ENCODE measurements around the gene HPX.

The HPX gene

GRCh38 chr11:6440906-6441358 is at the start of gene HPX:
Gene HPX, minus strand, starts transcription at chr11:6440987. Its CDS starts 24 bp downstream, at chr11:6440963.
- no peak for DNase-seq
- in situ Hi-C loops (cut with HindIII; ENCODE audit: low pct_ligation_motif_present, low pct_unique_long_range_greater_than_20kb, low sequenced_read_pairs), result no loop called here

DNA sequence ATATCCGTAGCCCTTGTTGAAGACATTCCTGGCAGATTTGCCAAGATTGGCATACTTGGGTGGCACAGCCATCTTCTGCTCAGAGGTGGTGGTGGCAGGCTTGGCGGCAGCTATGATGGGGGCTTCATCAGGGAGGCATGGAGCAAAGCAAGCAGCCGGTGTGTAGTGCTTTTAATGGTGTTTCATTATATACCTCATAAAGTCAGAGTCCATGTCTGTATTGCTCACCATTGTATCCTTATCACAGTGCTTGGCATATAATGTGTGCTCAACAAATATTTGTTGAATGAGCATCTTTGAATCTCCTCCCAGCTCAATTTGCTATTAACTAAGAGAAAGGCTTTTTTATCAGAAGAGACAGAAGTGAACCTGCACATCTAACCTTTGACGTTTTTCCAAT is 48.5 kb upstream of the HPX start:
- in situ Hi-C loops (cut with HindIII; ENCODE audit: low pct_ligation_motif_present, low pct_unique_long_range_greater_than_20kb, low sequenced_read_pairs), result no loop called here
- no peak for DNase-seq

GRCh38 chr11:6488821-6489220 is 48.0 kb upstream of the HPX start:
- DNase-seq, result no peak
- in situ Hi-C loops (cut with HindIII; ENCODE audit: low pct_ligation_motif_present, low pct_unique_long_range_greater_than_20kb, low sequenced_read_pairs), result no loop called here

GRCh38 chr11:6488342-6488741 is 47.6 kb upstream of the HPX start:
- in situ Hi-C loops (cut with HindIII; ENCODE audit: low pct_ligation_motif_present, low pct_unique_long_range_greater_than_20kb, low sequenced_read_pairs), result no loop called here
- no peak for DNase-seq

- no peak for DNase-seq
- in situ Hi-C loops (cut with HindIII; ENCODE audit: low pct_ligation_motif_present, low pct_unique_long_range_greater_than_20kb, low sequenced_read_pairs), result no loop called here
Measured at GRCh38 chr11:6486938-6487337, 46.2 kb upstream of the HPX start.

DNA sequence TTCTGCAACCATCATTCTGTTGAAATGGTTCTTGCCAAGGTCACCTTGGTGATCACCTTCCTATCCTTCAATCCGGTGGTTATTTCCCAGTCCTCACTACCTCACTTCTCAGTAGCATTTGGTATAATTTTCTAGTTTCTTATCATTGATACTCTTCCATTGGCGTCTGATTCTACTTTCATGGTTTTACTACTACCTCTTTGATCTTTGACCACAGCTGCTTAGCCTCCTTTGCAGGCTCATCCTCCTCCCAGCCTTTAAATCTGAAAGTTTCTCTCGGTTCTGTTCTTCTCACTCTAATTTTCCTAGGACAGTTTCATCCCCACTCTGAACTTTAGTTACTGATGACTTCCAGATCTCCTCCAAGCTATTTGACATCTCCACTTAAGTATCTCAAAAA is 45.5 kb upstream of the HPX start:
- in situ Hi-C loops (cut with HindIII; ENCODE audit: low pct_ligation_motif_present, low pct_unique_long_range_greater_than_20kb, low sequenced_read_pairs), result no loop called here
- no peak for DNase-seq

- in situ Hi-C loops (cut with HindIII; ENCODE audit: low pct_ligation_motif_present, low pct_unique_long_range_greater_than_20kb, low sequenced_read_pairs), result no loop called here
Measured at GRCh38 chr11:6485661-6486060, 44.9 kb upstream of the HPX start.

DNA sequence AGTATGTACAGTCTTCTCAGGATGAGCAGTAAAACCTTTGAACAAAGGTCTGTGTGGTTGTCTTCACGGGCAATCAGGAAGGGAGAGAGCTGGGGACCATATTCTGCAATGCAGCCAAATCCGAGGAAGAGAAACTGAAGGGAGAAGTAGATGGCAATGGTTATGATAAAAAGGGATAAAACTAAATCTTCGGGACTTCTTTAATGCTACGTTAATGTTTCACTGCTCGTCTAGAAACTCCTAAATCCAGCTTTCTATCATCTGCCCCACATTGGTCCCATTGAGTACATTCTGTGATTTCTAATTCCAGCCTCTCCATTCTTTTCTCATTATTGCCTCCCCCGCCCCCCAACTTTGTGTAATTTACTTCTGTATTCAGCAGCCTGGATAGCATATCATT is 42.2 kb upstream of the HPX start:
- in situ Hi-C loops (cut with HindIII; ENCODE audit: low pct_ligation_motif_present, low pct_unique_long_range_greater_than_20kb, low sequenced_read_pairs), result no loop called here
- no peak for DNase-seq

More at GRCh38 chr11:6485661-6486060, 44.9 kb upstream of the HPX start:
- DNase-seq, result no peak

DNA sequence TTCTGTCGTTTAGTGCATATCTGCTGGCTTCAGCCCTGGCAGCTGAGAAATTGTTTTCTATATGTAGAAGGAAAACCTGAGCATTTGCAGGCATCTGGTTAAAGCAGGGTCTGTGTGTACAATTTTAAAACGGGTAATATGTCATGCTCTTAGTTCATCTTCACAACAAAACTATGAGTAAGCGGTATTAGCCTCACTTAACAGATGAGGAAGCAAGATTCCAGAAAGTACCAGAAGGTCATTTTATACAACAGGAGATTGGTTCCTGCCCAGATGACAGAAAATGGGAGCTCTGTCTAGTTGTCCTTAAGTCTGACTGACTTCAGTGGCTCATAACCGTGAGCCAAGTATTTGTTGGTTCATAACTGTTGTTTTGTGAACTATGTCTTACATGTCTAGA is 41.7 kb upstream of the HPX start:
- in situ Hi-C loops (cut with HindIII; ENCODE audit: low pct_ligation_motif_present, low pct_unique_long_range_greater_than_20kb, low sequenced_read_pairs), result no loop called here
- DNase-seq, result no peak

- in situ Hi-C loops (cut with HindIII; ENCODE audit: low pct_ligation_motif_present, low pct_unique_long_range_greater_than_20kb, low sequenced_read_pairs), result no loop called here
- DNase-seq, result no peak
Measured at GRCh38 chr11:6481924-6482275, 41.1 kb upstream of the HPX start.

DNA sequence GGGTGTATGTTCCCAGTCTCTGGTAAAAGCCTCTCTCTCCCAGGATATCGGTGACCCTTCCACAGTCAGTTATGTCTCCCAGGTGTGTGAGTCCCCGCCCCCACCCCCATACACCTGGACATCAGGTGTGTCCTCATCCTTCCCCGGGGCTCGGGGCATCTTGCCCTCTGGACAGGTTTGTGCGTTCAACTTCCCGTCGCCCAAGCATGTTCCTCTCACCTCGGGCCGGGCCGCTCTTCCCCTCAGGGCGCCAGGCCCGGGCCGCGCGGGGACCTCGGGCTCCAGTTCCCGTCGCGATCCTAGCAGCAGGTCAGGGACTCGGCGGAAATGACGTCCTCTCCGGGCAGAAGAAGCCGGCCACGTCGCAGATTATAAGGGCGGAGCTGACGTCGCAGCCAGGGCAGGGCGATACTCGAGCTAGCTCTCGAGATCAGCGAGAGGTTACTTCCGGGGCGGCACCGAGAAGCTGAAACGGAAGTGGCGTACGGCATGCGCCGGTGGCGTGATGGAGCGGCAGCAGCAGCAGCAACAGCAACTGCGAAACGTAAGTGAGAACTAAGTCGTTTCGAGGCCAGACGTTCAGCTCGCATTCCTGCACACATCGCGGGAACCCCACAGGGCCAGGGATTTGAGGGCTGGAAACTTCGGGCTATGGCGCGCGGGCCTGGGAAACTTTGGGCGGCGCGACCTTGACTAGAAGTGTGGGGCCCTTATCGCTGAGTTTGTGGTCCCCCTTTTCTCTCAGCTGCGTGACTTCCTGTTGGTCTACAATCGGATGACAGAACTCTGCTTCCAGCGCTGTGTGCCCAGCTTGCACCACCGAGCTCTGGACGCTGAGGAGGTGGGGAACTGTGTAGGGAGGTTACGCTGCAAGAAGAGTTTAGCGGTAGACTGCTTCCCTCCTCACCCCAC is 40.5 kb upstream of the HPX start, which contains the start of the genes ARFIP2 and TIMM10B:
Gene ARFIP2 (minus strand): TSS at position 320 of the 912 bp plus-strand sequence. CDS start 910 bp downstream, outside the sequence.
Gene TIMM10B (plus strand): TSS at position 490 of the 912 bp plus-strand sequence. CDS start 16 bp downstream, at position 506.
- DNase-seq, result peak; percentile 95
- in situ Hi-C loops (cut with HindIII; ENCODE audit: low pct_ligation_motif_present, low pct_unique_long_range_greater_than_20kb, low sequenced_read_pairs), result no loop called here

GRCh38 chr11:6480299-6480914 is 39.6 kb upstream of the HPX start:
- in situ Hi-C loops (cut with HindIII; ENCODE audit: low pct_ligation_motif_present, low pct_unique_long_range_greater_than_20kb, low sequenced_read_pairs), result no loop called here
- no peak for DNase-seq

- in situ Hi-C loops (cut with HindIII; ENCODE audit: low pct_ligation_motif_present, low pct_unique_long_range_greater_than_20kb, low sequenced_read_pairs), result no loop called here
- DNase-seq, result no peak
Measured at GRCh38 chr11:6476571-6476970, 35.8 kb upstream of the HPX start.

GRCh38 chr11:6475936-6476335 is 35.1 kb upstream of the HPX start:
- DNase-seq, result no peak
- in situ Hi-C loops (cut with HindIII; ENCODE audit: low pct_ligation_motif_present, low pct_unique_long_range_greater_than_20kb, low sequenced_read_pairs), result no loop called here

GRCh38 chr11:6474806-6475500 is 34.2 kb upstream of the HPX start:
- in situ Hi-C loops (cut with HindIII; ENCODE audit: low pct_ligation_motif_present, low pct_unique_long_range_greater_than_20kb, low sequenced_read_pairs), result no loop called here
- no peak for DNase-seq

DNA sequence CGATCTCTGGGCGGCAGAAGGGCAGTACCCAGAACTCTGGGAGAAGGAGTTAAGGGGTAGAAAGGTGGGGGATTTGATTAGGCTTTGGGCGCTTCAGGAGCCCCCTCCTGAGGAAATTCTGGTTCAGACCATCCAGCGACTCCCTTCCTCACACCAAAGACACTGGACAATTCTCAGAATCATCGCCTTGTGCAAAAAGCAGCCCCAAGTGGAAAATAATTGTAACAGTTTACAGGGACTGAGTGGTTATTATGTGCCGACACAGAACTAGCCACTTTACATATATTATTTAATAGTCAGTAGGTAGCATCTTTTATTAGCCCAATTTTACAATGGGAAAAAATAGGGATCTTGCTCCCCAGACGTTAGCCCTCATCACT is 33.6 kb upstream of the HPX start:
- no peak for DNase-seq
- in situ Hi-C loops (cut with HindIII; ENCODE audit: low pct_ligation_motif_present, low pct_unique_long_range_greater_than_20kb, low sequenced_read_pairs), result no loop called here

- DNase-seq, result peak; percentile 83
- in situ Hi-C loops (cut with HindIII; ENCODE audit: low pct_ligation_motif_present, low pct_unique_long_range_greater_than_20kb, low sequenced_read_pairs), result no loop called here
Measured at GRCh38 chr11:6473451-6474412, 32.9 kb upstream of the HPX start, which contains the start of gene TRIM3. Gene TRIM3, minus strand, starts transcription at chr11:6473941. Its CDS starts 8,246 bp downstream, at chr11:6465695.

DNA sequence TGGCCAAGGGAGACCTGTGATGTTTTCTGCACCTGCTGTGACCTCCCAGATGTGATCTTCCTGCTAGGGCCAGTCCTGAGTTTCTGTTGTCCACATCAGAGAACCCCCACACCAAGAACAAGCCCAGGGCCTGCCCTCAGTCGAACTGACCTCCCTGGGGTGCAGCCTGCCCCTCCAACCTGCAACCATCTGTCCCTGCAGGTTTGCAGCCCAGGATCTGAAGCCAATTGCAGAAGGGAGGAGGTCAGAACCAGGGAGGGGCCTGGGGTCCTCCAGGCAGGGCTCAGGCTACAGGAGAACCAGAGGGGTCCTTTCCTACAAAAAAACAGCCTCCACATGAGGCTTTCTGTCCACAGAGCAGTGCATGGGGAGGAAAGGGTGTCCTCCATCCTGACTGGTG is 32.1 kb upstream of the HPX start:
- no peak for DNase-seq
- in situ Hi-C loops (cut with HindIII; ENCODE audit: low pct_ligation_motif_present, low pct_unique_long_range_greater_than_20kb, low sequenced_read_pairs), result no loop called here
